H4 (cell line): ENCODE results near the gene LIG1. TPM values are rescaled to one million over a fixed set of nuclear protein-coding genes. Genes with fewer than 3 reads are reported as not detected.

Source experiments
- DNase-seq: peaks from one replicate; pipeline ENCODE4 v3.0.0-alpha.2; 2015; ENCODE audit warnings: low spot score
- total RNA-seq: library from RNA; depleted of rRNA; stranded (reverse); fragments of >200 nt; shearing (Covaris generic); gene quantifications from 2 replicates; pipeline ENCODE4 v1.2.3, GENCODE V29; 2014; rRNA removed

The LIG1 gene
- total RNA-seq: 58.5 and 65.5 TPM in 2 replicates

DNA sequence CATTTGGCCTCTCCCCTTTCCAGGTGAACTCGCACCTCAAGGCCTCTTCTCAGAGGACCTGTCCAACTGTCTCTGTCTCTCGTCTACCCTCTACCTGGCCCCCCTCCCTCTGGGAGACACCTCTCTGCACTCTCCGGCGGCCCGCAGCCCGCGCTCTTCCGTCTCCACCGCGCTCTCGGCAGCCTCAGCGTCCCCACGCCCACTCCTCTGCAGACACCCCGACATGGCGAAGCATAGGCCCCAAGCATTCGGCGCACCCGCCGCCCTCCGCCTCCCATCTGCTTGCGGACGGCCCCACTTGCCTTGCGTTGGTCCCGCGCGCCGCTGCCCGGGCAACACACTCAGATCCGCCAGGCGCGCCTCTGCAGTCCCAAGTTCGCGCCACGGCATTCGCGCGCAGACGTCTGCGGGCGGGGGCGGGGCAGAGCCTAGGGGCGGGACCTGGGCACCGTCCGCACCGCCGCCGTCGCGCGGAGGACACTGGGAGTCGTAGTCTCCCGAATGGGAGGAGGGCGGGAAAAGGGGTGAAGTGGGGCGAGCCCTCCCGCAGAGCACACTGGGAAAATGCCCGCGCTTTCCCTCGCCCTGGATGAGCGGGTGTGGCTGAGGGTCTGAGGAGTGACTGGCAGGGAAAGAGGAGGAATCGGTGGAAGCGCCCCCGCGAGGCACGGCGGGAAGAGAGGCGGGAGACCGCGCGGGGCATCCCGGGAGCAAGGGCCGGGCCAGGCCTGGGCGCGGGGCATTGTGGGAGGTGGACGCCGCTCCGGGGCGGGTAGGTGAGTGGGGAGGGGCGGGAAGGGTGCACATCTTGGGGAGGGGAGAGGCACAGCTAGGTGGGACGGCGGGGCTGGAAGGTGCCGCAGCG lies at the start of gene LIG1, which contains the start of gene ZSWIM9:
Gene LIG1 (minus strand): TSS at position 406 of the 865 bp plus-strand sequence. CDS start 4,778 bp downstream, outside the sequence.
Gene ZSWIM9 (plus strand): TSS at position 742 of the 865 bp plus-strand sequence. CDS start 1,123 bp downstream, outside the sequence.
- DNase-seq: peak; percentile 96

- DNase-seq: no peak
Observed at GRCh38 chr19:48218997-48219396, 48.9 kb upstream of the LIG1 start.

GRCh38 chr19:48216933-48217332 lies 46.8 kb upstream of the LIG1 start:
- DNase-seq: no peak

GRCh38 chr19:48213959-48214358 lies 43.8 kb upstream of the LIG1 start:
- DNase-seq: no peak

DNA sequence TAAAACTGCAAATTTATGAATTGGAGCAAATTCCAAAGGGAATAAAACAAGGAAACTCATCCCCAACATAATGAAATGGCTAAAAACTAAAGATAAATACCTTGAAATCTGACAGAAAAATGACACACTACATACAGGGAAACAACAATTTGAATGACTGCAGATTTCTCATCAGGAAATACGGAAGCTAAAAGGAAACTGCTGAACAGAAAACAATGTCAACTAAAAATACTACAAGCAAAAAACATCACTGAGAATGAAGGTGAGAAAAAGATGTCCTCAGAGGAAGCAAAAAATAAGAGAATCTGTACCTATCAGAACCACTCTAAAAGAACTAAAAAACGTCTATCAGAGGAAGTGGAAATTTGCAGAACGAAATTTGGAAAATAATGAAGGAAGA lies 39.9 kb upstream of the LIG1 start:
- no peak for DNase-seq

DNA sequence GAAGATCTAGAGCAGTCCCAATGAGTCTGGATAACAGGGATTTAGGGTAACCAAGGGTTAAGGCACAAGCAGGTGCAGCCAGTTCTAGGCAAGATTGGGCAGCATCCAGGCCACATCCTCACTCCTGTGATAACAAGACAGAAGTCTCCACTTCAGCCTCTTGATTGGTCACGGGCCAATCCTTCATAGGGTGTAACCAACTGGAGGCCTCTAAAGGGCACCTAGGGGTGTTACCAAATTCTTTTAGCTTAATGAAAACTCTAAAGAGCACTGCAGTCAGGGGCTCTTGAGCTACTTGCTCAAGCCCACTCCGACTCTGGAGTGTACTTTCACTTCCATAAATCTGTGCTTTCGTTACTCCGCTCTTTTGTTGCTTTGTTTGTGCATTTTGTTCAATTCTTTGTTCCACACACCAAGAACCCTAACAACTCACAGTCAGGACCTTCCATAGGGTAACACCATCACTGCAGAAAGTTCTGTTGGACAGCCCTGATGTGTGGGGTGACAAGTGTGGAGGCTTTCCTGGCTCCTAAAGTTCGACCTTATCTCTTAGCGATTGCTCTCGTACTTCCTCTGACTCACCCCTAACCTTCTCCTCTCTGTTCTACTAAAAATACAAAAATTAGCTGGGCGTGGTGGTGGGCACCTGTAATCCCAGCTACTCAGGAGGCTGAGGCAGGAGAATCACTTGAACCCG lies 36.4 kb upstream of the LIG1 start:
- no peak for DNase-seq

DNA sequence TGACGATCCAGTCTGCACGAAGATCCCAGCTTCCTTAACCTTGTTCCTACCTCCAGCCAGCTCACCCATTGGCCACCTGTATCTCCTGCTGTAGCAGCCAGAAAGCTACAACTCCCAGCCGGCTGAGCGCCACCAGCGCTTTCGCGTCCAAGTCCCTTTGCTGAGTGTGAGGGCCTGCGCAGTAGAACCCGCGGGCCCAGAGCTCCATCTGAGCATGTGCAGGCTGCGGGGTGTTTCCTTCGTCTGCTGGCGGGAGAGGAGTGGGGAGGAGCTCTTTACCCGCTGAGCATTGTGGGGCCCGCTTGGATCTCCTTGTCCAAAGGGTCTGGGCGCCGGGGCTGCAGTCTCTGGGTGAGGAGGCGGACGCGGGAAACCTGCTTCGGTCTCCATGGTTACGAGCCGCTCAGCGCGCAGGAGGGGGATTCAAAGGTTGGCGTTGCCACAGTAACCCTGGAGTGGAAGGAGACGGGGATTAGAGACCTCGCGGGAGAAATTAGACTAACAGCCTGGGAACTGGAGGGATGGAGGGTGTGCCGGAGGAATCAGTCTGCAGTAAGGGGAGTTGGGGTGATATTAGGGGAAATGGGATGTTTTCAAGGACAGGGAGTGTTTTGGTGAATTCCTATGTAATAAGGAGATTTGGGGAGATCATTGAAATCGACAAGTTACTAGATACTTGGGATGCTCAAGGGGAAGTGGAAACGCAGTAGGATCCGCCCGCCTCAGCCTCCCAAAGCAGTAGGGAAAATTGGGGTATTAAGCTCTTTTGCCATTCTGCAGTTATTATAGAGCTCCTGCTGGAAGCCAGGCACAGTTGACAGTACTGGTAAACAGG lies 33.9 kb upstream of the LIG1 start:
- peak; percentile 99 for DNase-seq

DNA sequence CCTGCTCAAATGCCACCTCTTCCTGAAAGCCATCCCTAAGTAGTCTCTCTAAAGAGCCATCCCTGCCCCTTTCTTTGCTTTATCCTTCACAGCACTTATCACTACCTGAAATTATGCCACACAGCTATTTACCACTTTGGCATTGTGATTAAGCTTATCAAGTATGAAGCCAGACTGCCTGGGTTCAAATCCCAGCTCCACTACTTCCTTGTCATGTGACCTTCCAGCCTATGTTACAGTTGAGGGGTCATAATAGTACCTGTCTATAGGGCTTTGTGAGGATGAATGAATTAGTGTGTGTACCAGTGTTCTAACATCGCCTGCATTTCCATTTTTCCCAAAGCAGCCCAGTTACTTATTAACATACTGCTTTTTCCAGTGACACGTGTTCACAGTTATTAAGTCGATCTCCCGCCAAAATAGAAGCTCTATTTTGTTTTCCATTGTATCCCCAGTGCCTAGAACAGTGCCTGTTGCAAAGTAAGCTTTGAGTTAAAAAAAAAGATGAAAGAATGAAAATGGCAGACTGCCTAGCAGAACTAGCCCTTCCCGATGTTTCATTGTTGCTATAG lies 33.2 kb upstream of the LIG1 start:
- no peak for DNase-seq

DNA sequence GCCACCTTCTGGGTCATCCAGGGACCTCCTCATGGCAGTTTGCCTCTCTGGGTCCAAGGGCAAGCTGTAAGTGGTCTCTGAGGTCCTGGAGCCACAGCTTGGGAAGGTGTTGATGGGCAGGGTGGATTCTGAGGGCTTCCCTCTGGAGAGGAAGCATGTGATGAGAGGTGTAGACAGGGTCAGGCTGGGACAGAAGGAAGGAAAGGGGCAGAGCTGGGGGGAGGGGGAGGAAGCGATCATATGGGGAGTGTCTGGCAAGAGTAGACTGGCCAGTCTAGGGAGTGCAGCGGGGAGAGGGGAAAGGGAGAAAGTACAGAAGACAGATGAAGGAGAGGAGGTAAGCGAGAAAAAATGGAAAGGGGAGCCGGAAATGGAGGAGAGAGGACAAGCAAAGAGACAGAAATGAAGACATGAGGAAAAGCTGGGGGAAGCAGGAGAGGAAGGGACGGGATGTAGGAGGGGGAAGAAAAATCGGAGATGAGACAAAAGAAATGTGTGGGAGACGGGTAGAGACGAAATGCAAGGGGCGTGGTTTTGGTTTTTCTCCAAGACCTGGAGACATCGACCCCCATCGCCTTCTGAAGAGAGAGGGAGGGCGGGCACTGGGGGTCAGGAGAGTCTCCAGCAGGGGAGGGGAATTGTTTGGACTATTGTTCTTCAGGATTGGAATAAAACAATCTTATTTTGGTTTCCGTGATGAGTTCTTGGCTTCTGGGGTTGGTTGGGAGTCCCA lies 27.0 kb upstream of the LIG1 start:
- no peak for DNase-seq

- no peak for DNase-seq
Observed at GRCh38 chr19:48196321-48196763, 26.2 kb upstream of the LIG1 start.

DNA sequence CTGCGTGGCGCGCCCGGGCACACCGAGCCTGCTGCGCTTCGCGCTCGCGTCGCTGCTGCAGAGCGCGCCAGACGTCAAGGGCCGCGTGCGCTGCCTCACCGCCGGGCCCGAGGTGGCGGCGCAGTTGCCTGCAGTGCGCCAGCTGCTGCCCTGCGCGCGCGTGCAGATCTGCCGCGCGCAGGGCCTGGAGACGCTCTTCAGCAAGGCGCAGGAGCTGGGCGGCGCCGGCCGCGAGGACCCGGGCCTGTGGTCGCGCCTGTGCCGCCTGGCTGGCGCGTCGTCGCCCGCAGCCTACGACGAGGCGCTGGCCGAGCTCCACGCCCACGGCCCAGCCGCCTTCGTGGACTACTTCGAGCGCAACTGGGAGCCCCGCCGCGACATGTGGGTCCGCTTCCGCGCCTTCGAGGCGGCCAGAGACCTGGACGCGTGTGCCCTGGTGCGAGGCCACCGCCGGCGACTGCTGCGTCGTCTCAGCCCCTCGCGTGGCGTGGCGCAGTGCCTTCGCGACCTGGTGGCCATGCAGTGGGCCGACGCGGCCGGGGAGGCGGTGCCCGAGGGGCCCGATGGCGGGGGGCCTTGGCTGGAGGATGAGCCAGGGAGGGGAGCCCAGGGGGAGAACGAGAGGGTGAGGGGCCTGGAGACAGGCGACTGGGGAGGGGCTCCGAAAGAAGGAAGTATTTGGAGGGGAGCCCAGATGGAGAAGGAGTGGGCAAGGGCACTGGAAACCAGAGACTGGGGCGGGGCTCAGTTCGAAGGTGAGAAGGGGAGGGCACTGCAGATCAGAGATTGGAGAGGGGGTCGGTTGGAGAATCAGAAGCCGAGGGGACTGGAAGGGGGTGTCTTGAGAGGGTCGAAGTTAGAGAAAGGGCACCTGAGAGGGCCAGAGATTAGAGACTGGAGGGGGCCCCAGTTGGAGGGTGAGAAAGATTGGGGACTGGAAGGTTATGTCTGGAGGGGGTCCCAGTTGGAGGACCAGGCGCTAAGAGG lies 25.0 kb upstream of the LIG1 start:
- no peak for DNase-seq

DNA sequence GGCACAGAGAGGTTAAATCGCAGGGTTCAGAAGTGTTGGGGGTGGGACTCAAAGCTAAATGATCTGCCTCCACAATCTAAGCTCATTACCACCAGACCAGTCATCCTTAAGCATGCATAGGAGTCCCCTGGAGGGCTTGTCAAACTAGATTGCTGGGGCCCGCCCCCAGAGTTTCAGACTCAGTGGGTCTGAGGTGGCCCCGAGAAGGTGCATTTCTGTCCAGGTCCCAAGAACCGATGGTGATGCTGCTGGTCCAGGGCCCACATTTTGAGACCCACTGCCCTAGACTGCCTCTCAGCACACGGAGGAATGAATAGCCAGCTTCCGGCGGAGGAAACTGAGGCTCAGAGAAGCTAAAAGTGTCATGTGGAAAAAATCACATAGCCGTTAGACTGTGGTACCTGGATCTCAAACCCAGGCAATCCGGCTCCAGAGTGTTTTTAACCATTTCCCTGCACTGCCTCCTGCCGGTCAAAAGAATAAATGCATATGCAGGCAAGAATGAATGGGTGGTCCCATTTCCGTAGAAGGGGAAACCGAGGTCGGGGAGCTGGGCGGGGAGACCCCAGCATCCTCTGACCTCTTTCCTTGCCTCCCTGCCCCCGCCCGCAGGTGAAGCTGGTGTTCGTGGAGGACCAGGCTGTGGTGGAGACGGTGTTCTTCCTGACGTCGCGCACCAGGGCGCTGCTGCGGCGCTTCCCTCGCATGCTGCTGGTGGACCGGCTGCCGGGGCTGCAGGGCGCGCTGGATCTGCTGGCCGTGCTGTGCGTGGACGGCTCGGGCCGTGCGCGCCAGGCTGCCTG lies 24.1 kb upstream of the LIG1 start:
- DNase-seq: no peak

- DNase-seq: no peak
Observed at GRCh38 chr19:48192750-48193149, 22.6 kb upstream of the LIG1 start.

- no peak for DNase-seq
Observed at GRCh38 chr19:48190885-48191284, 20.7 kb upstream of the LIG1 start.

DNA sequence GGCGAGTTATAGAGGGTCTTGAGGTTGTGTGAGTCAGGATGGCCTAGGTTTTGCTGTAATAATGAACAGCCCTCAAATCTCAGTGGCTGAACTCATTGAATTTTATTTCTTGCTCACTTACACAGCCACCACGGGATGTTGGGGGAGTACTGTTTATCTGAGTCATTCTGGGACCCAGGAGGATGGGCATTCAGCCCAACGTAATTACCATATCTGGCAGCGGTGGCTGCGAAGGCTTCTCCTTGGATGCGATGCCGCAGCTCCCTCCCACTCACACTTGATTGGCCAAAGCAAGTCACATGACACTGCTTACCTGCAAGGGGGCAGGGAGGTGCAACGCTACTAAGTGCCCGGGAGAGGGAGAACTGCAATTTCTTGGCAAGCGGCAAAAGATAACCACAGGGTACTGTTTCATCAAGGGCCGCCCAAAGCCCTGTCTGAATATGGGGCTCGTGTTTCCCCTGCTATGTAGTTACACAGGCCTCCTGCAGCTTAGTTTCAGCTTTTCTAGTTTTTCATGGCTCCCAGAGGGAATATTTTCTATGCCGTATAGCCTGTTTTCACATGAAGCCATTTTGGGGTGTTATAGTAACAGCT lies 20.2 kb upstream of the LIG1 start:
- peak; percentile 51 for DNase-seq

GRCh38 chr19:48186541-48186991 lies 16.4 kb upstream of the LIG1 start:
- DNase-seq: no peak

DNA sequence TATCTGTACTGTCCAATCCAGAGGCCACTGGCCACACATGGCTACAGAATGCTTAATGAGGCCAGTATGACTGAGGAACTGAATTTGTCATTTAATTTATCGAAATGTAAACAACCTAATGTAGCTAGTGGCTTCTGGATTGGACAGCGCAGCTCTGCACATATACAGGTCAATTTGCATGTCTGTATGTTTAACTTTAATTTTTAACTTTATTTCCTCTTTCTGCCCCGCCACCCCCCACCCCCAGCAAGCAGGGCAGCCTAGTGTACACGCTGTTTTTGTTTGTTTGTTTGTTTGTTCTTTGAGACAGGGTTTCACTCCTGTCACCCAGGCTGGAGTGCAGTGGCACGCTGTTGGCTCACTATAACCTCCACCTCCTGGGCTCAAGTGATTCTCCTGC lies 15.9 kb upstream of the LIG1 start:
- no peak for DNase-seq

- no peak for DNase-seq
Observed at GRCh38 chr19:48183356-48183755, 13.2 kb upstream of the LIG1 start.
